Gastrocnemius medialis (tissue), 4 donors: ENCODE data around the gene HES5. TPM values are rescaled to one million over a fixed set of nuclear protein-coding genes. Genes with fewer than 3 reads are reported as not detected.
A peak's percentile ranks its signal among the peaks of the same experiment; 100 is the strongest.

ENCODE experiments used
- ATAC-seq, 2 donors: fragments of 150-250 bp; one replicate each; pipeline ENCODE4 v1.9.1; 2016
- DNase-seq, 2 donors: peaks; one replicate each; pipeline ENCODE4 v3.0.0-alpha.2; 2019
- H3K27ac ChIP-seq, 4 donors: fragments of 200-600 bp; sonication (generic); 1 replicate in 1 of 4; 2 replicates in 3 of 4; pipeline ENCODE4 v1.5.1; 2016 to 2018; ENCODE audit warnings: mild to moderate bottlenecking in 2 of 4, moderate library complexity in 1 of 4
- H3K27me3 ChIP-seq, 3 donors: fragments of 200-600 bp; sonication (generic) in 2 of 3; 1 replicate in 1 of 3; 2 replicates in 2 of 3; pipeline versions ENCODE4 v1.5.1 to v1.6.0; 2016 to 2019; ENCODE audit warnings: mild to moderate bottlenecking in 1 of 3, moderate library complexity in 1 of 3
- H3K36me3 ChIP-seq, 2 donors: fragments of 200-600 bp; sonication (generic) in 1 of 2; one replicate each; pipeline ENCODE4 v1.5.1; 2017 to 2018
- H3K4me1 ChIP-seq, 2 donors: fragments of 200-600 bp; sonication (generic) in 1 of 2; one replicate each; pipeline ENCODE4 v1.5.1; 2016 to 2017; ENCODE audit warnings: mild to moderate bottlenecking in 2 of 2
- H3K4me3 ChIP-seq, 4 donors: fragments of 200-600 bp; sonication (generic) in 3 of 4; 1 replicate in 1 of 4; 2 replicates in 3 of 4; pipeline ENCODE4 v1.5.1; 2016 to 2019; ENCODE audit warnings: mild to moderate bottlenecking in 2 of 4
- H3K9me3 ChIP-seq, 3 donors: fragments of 200-600 bp; sonication (generic) in 2 of 3; 1 replicate in 1 of 3; 2 replicates in 2 of 3; pipeline ENCODE4 v1.5.1; 2016 to 2019
- POLR2A ChIP-seq, 2 donors: fragments of 450-650 bp; IDR thresholded peaks; one replicate each; pipeline ENCODE4 v1.6.1; 2017; ENCODE audit warnings: antibody characterized with exemption in 2 of 2, mild to moderate bottlenecking in 2 of 2, moderate library complexity in 2 of 2
- in situ Hi-C, 4 donors: fragments of 200-750 bp; cut with MboI; loops; one replicate each; pipeline versions ENCODE4 v1.15.0 to v1.8.0; 2017; ENCODE audit warnings: low sequenced_read_pairs in 4 of 4
- intact Hi-C: fragments of 100-400 bp; cut with DNase I; formaldehyde crosslinking; loops from one replicate; pipeline ENCODE4 v1.15.1; 2023; ENCODE audit warnings: low total_unique reads
- total RNA-seq, 4 donors: library from RNA; depleted of rRNA; stranded (reverse); fragments of >200 nt; gene quantifications; one replicate each; pipeline versions ENCODE4 v1.1.0 to v1.2.3, GENCODE V29; 2016
- TF ChIP-seq, protein P1 (sequence below), 5 experiments: fragments of 450-650 bp in 3 of 5; fragments of 200-600 bp in 2 of 5; sonication (generic) in 2 of 5; IDR thresholded peaks in 4 of 5; conservative IDR thresholded peaks in 1 of 5; 1 replicate in 4 of 5; 2 replicates in 1 of 5; pipeline ENCODE4 v1.5.1; 2016 to 2019; ENCODE audit warnings: antibody characterized with exemption in 5 of 5, mild to moderate bottlenecking in 3 of 5, moderate library complexity in 3 of 5

The HES5 gene
- total RNA-seq, 4 donors from 2014 or later: 0.49 TPM; not detected in 3

- Histone ChIP-seq H3K4me3 (peak overlapping the region; percentile 71 to 99 (median 95)), H3K27ac (peak overlapping the region; percentile 85 to 95 (median 88))
- TF ChIP-seq, protein P1, sequence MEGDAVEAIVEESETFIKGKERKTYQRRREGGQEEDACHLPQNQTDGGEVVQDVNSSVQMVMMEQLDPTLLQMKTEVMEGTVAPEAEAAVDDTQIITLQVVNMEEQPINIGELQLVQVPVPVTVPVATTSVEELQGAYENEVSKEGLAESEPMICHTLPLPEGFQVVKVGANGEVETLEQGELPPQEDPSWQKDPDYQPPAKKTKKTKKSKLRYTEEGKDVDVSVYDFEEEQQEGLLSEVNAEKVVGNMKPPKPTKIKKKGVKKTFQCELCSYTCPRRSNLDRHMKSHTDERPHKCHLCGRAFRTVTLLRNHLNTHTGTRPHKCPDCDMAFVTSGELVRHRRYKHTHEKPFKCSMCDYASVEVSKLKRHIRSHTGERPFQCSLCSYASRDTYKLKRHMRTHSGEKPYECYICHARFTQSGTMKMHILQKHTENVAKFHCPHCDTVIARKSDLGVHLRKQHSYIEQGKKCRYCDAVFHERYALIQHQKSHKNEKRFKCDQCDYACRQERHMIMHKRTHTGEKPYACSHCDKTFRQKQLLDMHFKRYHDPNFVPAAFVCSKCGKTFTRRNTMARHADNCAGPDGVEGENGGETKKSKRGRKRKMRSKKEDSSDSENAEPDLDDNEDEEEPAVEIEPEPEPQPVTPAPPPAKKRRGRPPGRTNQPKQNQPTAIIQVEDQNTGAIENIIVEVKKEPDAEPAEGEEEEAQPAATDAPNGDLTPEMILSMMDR (IDR thresholded peaks at IDR 0.05 in 4 of 5, conservative IDR thresholded peaks at IDR 0.05 in 1 of 5): no peak
- TF ChIP-seq POLR2A (IDR thresholded peaks at IDR 0.05): no peak
Measured at GRCh38 chr1:2523891-2524609, 6.0 kb downstream of the HES5 start.

DNA sequence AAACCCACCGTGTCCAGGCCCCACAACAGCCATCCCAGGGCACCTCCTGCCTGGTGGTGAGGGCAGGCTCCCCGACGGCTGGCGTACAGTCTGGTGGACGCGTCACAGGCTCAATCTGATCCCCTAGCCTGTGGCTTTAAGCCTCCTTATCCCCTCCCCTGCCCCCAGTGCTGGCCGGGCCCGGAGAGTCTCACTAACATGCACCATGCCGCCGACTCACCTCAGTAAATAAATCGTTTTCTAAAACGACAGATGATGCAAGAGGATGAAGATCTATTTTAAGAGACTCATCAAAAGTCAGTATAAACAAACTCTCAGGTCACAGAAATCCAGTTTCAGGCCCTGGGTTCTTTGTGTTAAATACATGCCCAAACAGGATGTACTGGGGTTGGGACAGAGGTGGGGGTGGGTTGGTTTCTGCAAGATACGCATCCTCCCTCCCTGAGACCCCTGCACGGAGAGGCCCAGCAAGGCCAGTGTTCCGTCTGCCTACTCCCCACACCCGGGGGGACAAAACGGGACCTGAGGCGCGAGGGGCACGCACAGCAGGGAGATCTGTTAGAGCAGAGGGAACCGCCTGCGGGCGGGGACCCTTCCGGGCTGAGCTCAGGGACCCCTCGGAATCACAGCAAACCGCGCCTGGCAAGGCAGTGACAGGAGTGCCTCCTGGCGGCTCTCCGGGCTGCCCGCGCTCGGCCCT, 6.7 kb downstream of the HES5 start:
- intact Hi-C loops (no loop called here), in situ Hi-C loops (no loop called here)
- no peaks in the 10 kb centered on the region for H3K27me3 ChIP-seq
- no peak for ATAC-seq
- peak overlapping the region in 3 of 4 donors; percentile 22 to 99 (median 91) for H3K4me3 ChIP-seq
- H3K27ac ChIP-seq: peak overlapping the region; percentile 85 to 95 (median 88)
- peak in 1 of 2 donors; percentile 36 for TF ChIP-seq POLR2A (IDR thresholded peaks at IDR 0.05)
- TF ChIP-seq, protein P1 (IDR thresholded peaks at IDR 0.05 in 4 of 5, conservative IDR thresholded peaks at IDR 0.05 in 1 of 5): peak in 1 of 5 experiments; percentile 12
- H3K9me3 ChIP-seq: no peaks in the 10 kb centered on the region
- H3K36me3 ChIP-seq: peaks cover 0 to 35% of the 10 kb centered on the region in 2 donors
- peak; percentile 30 to 70 for DNase-seq
- H3K4me1 ChIP-seq: peaks cover 46 to 50% of the 10 kb centered on the region in 2 donors

More at GRCh38 chr1:2523891-2524609, 6.0 kb downstream of the HES5 start:
- no peaks in the 10 kb centered on the region for H3K9me3 ChIP-seq
- intact Hi-C loops (no loop called here), in situ Hi-C loops (no loop called here)
- H3K27me3 ChIP-seq: no peaks in the 10 kb centered on the region
- peaks cover 0 to 28% of the 10 kb centered on the region in 2 donors for H3K36me3 ChIP-seq
- H3K4me1 ChIP-seq: peaks cover 53 to 57% of the 10 kb centered on the region in 2 donors
- ATAC-seq: no peak
- no peak for DNase-seq

GRCh38 chr1:2522230-2522629, 7.8 kb downstream of the HES5 start:
- intact Hi-C loops: no loop called here
- H3K4me1 ChIP-seq: peaks cover 36 to 39% of the 10 kb centered on the region in 2 donors
- no peaks in the 10 kb centered on the region for H3K9me3 ChIP-seq
- peaks cover 0 to 46% of the 10 kb centered on the region in 2 donors for H3K36me3 ChIP-seq
- DNase-seq: no peak
- H3K27me3 ChIP-seq: no peaks in the 10 kb centered on the region
- in situ Hi-C loops: no loop called here
- TF ChIP-seq POLR2A (IDR thresholded peaks at IDR 0.05): no peak
- TF ChIP-seq, protein P1 (IDR thresholded peaks at IDR 0.05 in 4 of 5, conservative IDR thresholded peaks at IDR 0.05 in 1 of 5): no peak
- H3K27ac ChIP-seq: peak overlapping the region in 1 of 4 donors; percentile 88
- ATAC-seq: no peak
- H3K4me3 ChIP-seq: no peak overlapping the region

DNA sequence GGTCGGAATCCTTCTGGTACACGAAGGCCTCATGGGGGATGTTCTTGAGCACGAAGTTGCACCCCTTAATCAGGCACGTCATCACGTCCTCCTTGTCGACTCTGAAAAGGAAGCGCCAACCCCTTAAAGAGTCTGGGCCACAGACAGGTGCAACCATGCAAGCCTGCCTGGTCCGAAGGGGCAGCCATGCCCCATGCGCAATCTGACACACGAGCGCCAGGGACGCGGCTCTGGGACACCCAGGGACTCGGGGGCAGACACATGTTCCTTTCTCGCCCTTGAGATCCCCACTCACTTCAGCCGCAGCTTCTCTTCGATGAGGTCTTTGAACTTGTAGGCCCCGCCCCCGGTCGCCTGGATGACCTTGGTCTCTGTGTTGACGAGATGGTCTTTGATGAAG, 9.3 kb downstream of the HES5 start:
- no peak overlapping the region for H3K27ac ChIP-seq
- peaks cover 29 to 30% of the 10 kb centered on the region in 2 donors for H3K4me1 ChIP-seq
- TF ChIP-seq, protein P1 (IDR thresholded peaks at IDR 0.05 in 4 of 5, conservative IDR thresholded peaks at IDR 0.05 in 1 of 5): no peak
- no peak for TF ChIP-seq POLR2A (IDR thresholded peaks at IDR 0.05)
- H3K36me3 ChIP-seq: peaks cover 0 to 61% of the 10 kb centered on the region in 2 donors
- intact Hi-C loops (no loop called here), in situ Hi-C loops (no loop called here)
- no peaks in the 10 kb centered on the region for H3K27me3 ChIP-seq
- H3K9me3 ChIP-seq: no peaks in the 10 kb centered on the region
- ATAC-seq (no peak), DNase-seq (no peak)
- H3K4me3 ChIP-seq: no peak overlapping the region
